Measurements from ENCODE around the gene NRXN3.

GRCh38 chr14:78704965-78705364, 534.8 kb downstream of the NRXN3 start:
- TF ChIP-seq EZH2 (IDR thresholded peaks at IDR 0.05; ENCODE audit: low read length) (no peak), CTCF (optimal IDR thresholded peaks at IDR 0.05 in 1 of 3, IDR thresholded peaks at IDR 0.05 in 1 of 3, conservative IDR thresholded peaks at IDR 0.05 in 1 of 3; ENCODE audit: extremely low read depth in 1 of 3, insufficient read depth in 2 of 3, low read length in 3 of 3) (no peak)
